IPS DF 19.7 (cell line): ENCODE data around the gene PPCS.

Experiments
- DNase-seq: peaks from one replicate; pipeline ENCODE4 v3.0.0-alpha.2; 2013; ENCODE audit warnings: low read depth, low spot score

Gene PPCS

DNA sequence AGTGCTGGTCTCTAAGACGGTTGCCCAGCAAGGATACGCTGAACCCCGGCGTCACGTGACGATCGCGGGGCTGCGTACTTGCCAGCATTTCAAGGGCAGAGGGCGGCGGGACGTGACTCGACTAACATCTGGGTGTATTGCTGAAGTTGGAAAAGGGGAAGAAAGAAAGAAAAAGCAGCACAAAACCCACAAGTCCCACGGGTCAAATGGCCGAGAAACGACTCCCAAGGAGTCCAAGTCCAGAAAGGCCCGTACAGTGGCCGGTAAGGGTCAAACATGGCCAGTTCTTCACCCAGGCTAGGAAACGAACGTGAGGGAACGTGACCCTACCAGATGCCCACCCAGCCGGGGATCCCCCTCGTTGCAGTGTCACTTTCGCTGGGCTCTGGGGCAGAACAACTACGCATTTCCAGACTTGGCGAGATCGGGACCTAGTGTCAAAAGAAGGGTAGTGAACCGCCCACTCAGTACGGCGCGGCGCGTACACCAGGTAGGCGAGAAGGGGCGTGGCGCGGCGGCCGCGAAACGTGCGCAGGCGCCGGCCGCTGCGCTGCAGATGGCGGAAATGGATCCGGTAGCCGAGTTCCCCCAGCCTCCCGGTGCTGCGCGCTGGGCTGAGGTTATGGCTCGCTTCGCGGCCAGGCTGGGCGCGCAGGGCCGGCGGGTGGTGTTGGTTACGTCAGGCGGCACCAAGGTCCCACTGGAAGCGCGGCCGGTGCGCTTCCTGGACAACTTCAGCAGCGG, at the start of gene PPCS, which contains the start of gene ZMYND12:
Gene PPCS (plus strand): TSS at position 534 of the 744 bp plus-strand sequence. CDS start 23 bp downstream, at position 557.
Gene ZMYND12 (minus strand): TSS at position 13 of the 744 bp plus-strand sequence. CDS start 25 bp downstream, outside the sequence.
- no peak for DNase-seq

DNA sequence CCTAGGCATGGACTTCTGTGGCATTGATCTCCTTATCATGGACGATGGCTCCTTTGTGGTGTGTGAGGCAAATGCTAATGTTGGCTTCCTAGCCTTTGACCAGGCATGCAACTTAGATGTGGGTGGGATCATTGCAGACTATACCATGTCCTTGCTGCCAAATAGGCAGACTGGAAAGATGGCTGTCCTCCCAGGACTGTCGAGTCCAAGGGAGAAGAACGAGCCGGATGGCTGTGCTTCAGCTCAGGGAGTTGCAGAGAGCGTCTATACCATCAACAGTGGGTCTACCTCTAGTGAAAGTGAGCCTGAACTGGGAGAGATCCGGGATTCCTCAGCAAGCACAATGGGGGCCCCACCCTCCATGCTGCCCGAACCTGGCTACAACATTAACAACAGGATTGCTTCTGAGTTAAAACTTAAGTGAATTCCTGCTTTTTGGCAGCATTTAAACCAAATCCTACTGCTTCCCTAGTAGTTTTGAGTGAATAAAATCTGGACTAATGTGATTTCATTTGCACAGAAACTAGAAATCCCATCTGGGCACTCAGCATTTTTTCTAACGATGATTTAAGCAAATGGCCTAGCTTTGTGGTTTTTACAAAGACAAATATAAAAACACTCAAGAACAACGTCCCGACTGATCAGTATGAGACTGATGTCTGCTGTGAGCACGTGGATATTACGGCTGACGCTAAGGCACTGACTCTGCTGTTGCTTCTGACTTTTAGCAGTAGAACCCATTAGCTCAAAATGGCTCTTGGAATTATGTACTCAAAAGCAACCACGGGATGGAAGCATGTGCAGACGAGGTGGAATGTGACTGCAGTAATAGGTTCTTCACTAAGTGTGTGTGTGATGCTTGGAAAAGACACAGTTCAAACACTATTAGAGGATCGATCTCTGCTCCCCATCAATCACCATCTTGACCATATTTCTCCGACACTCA, 41.5 kb upstream of the PPCS start:
- no peak for DNase-seq

DNA sequence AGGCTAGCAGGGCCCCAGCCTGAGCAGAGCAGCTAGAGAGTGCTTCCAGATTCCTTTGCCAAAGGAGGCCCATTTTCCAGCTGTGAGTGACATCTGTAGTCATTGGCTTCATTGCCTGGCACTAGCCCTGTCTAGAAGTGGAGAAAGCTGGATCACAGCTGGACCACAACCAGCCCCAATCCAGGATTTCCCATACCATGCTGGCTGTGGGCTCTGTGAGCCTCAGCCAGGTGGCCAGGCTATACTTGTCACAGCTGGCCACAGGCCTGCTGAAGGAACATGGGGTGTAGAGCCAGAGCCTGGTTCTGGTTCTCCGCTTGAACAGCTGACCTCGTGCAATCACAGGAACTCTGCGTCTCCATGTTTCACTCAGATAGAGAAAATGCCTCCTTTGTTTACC, 39.2 kb upstream of the PPCS start:
- no peak for DNase-seq

GRCh38 chr1:42418516-42418915, 37.8 kb upstream of the PPCS start:
- DNase-seq = no peak

- no peak for DNase-seq
Measured at GRCh38 chr1:42419126-42419821, 37.1 kb upstream of the PPCS start.

DNA sequence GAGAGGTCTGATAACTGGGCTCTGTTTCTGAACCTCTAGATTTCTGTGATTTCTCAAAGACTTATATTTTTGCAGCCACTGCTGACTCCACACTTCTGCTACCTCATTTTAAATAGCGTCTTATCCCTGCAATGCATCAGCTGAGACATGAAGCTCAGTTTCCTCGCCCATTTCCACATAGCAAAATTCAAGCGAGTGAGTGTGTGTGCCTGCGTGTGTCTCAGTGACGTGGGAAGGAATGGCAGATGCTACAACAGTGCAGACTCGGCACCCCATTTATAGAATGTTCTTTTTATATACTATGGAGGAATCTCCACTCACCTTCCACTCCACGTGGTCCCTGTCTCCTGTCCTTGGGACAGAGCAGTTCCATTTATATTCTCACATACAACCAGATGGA, 36.2 kb upstream of the PPCS start:
- no peak for DNase-seq

- DNase-seq = no peak
Measured at GRCh38 chr1:42420911-42421585, 35.3 kb upstream of the PPCS start.

- no peak for DNase-seq
Measured at GRCh38 chr1:42422737-42423136, 33.6 kb upstream of the PPCS start.

DNA sequence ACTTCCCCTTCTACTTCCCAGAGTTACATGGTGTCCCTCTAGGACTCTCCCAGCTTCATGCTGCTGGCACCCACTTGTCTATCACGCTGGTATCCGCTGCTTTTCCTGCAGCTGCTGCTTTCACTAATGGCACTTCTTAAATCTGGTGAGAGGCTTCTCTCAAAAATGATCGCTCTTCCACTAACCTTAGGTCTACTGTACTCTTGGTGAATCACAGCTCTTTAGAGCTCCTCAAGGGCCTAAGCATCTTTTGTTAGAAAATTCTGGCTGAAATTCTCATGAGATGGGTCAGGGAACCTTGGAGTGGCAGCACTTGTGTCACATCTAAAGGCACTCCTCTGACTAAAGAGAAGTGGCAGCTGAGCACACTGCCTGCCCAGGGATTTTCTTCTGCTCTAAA, 32.7 kb upstream of the PPCS start:
- no peak for DNase-seq

GRCh38 chr1:42424201-42424600, 32.1 kb upstream of the PPCS start:
- no peak for DNase-seq

DNA sequence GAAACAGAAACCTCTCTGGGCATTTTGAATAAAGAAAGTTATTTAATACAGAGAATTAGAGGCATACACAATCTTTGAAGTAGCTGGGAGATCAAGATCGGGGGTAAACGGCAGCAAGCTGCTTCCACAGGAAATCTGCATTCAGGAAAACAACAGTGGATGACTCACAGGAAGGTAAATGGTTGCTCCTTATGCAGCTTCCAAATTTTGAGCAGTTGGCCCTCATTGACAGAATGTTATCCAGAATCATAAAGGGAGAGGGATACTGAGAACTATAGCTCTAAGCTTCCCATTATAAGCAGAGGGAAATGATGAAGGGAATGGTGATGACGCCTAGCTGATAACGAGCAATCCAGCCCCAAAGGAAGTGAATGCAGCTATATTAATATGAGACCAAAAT, 29.1 kb upstream of the PPCS start:
- no peak for DNase-seq

DNA sequence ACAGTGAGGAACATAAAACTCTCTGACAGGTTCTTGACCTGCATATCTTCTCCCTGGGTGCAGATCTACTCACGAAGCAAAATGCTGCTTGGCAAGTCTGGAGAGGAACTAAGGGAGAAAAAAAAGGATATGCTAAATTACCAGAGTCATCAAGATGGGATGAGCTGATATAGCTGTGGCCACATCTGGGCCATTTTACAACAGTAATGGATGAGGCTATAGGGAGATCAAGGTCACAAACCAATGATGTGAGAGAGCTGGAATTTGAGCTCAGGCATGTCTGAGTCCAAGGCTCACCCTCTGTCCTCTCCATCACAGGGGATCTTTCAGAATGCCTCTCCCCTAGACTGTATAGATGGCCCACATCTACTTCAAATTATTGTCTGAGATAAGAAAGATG, 26.7 kb upstream of the PPCS start:
- DNase-seq = no peak

GRCh38 chr1:42430286-42431135, 25.8 kb upstream of the PPCS start:
- no peak for DNase-seq

GRCh38 chr1:42431514-42431913, 24.8 kb upstream of the PPCS start:
- DNase-seq = no peak

- DNase-seq = no peak
Measured at GRCh38 chr1:42432714-42433113, 23.6 kb upstream of the PPCS start.

DNA sequence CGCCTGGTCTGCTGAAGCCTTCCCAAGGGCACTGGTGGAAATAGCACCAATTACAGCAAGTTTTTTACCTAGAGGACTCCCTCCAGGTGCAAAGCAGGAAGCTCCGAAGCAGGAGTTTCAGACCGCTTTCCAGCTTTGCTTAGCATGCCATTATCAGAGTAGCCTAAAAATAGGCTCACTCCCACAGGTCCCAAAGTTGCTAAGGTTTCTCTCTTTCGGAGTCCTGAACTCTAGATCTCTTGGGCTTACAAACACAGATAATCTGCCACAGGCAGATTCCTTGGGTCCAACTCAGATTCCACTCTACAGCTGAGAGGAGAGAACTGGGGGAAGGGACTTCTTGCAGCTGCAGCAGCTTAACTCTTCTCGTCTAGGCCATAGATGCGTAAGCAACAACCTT, 23.0 kb upstream of the PPCS start:
- no peak for DNase-seq

GRCh38 chr1:42434340-42434739, 22.0 kb upstream of the PPCS start:
- DNase-seq = no peak

GRCh38 chr1:42439940-42440339, 16.4 kb upstream of the PPCS start:
- no peak for DNase-seq

GRCh38 chr1:42442662-42443061, 13.7 kb upstream of the PPCS start:
- DNase-seq = no peak

GRCh38 chr1:42449256-42449655, 7.1 kb upstream of the PPCS start:
- DNase-seq = no peak

DNA sequence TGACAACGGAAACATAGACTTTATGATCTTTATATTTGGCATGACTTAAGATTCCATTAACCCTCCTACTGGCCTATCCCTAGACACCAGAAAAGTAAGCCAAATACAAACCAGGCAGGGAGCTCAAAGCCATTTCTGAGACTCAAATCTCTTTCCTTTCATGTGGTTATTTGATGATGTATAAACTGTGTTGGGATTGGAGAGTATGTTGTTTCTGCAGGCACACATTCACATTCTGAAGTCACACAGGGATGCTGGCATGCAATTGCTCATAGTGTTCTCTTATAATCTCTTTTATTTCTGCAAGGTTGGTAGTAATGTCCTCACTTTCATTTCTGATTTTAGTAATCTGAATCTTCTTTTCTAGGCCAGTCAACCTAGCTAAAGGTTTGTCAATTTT, 6.3 kb upstream of the PPCS start:
- no peak for DNase-seq
